K562 (cell line): ENCODE data around the gene PRTN3. TPM values are rescaled to one million over a fixed set of nuclear protein-coding genes. Genes with fewer than 3 reads are reported as not detected.

Source experiments
- CXXC5 ChIP-seq: fragments of 250-450 bp; sonication (Bioruptor Pico); IDR thresholded peaks from 2 replicates; pipeline ENCODE4 v1.8.0; 2022; ENCODE audit warnings: inconsistent platforms, mild to moderate bottlenecking, moderate library complexity
- JUN ChIP-seq, 2 experiments: sonication (generic) in 1 of 2; formaldehyde crosslinking in 1 of 2; IDR thresholded peaks; 2 replicates each; pipeline versions ENCODE4 v1.6.1 to v1.8.0; 2012 to 2022; ENCODE audit warnings: borderline replicate concordance in 2 of 2, mild to moderate bottlenecking in 2 of 2, improper control_type of control experiment in 1 of 2, low read depth in 1 of 2, low read length in 1 of 2, missing genetic modification reagents in 1 of 2
- RAD21 ChIP-seq, 2 experiments: fragments of 250-450 bp in 1 of 2; fragments of 450-650 bp in 1 of 2; sonication (Bioruptor Pico) in 1 of 2; formaldehyde crosslinking in 1 of 2; IDR thresholded peaks in 1 of 2; conservative IDR thresholded peaks in 1 of 2; 2 replicates each; pipeline versions ENCODE4 v1.4.0 to v1.8.0; 2020 to 2022; ENCODE audit warnings: mild to moderate bottlenecking in 2 of 2, moderate library complexity in 1 of 2
- YY1 ChIP-seq, 3 experiments: IDR thresholded peaks; 2 replicates each; pipeline ENCODE4 v1.6.1; 2011; ENCODE audit warnings: low read length in 2 of 3, mild to moderate bottlenecking in 2 of 3, moderate library complexity in 2 of 3, borderline replicate concordance in 1 of 3, control low read depth in 1 of 3, low read depth in 1 of 3; ENCODE audit not compliant: insufficient read depth in 3 of 3, insufficient replicate concordance in 2 of 3, control insufficient read depth in 1 of 3, insufficient read length in 1 of 3; ENCODE audit errors: extremely low read depth in 1 of 3
- ZNF253 ChIP-seq: fragments of 250-450 bp; sonication (Bioruptor Pico); conservative IDR thresholded peaks from 2 replicates; pipeline ENCODE4 v1.6.1; 2021; ENCODE audit warnings: mild to moderate bottlenecking
- ZNF699 ChIP-seq: fragments of 250-450 bp; sonication (Bioruptor Pico); IDR thresholded peaks from 2 replicates; pipeline ENCODE4 v1.8.0; 2021; ENCODE audit warnings: mild to moderate bottlenecking, moderate library complexity; ENCODE audit not compliant: insufficient replicate concordance
- polyA plus RNA-seq, 8 experiments: library from polyadenylated mRNA; depleted of rRNA in 4 of 8; stranded (reverse) in 5 of 8; unstranded in 3 of 8; fragments of >200 nt; fragmentation: Nextera tagmentation in 2 of 8; fragmentation: Illumina TruSeq in 1 of 8; extraction: Ambion mirVana in 2 of 8; extraction: Trizol in 1 of 8; gene quantifications; 2 replicates each; pipeline versions ENCODE4 v1.2.1 to v1.2.3, GENCODE V29; 2011 to 2014; ENCODE audit warnings: inconsistent platforms in 1 of 8, missing spikeins in 1 of 8
- total RNA-seq, 7 experiments: library from RNA; depleted of rRNA in 6 of 7; stranded (reverse); fragments of >200 nt in 6 of 7; fragmentation: Illumina TruSeq in 2 of 7; extraction: Trizol in 2 of 7; gene quantifications; 2 replicates each; pipeline versions ENCODE4 v1.2.1 to v1.2.3, GENCODE V29; 2011 to 2021; ENCODE audit warnings: low replicate concordance in 1 of 7
- TF ChIP-seq, protein P1 (sequence below), 2 experiments: fragments of 450-650 bp in 1 of 2; sonication (generic) in 1 of 2; formaldehyde crosslinking in 1 of 2; IDR thresholded peaks; 2 replicates each; pipeline versions ENCODE4 v1.7.1 to v1.9.0; 2016 to 2022; ENCODE audit warnings: inconsistent platforms in 1 of 2, mild to moderate bottlenecking in 1 of 2, missing genetic modification reagents in 1 of 2
- TF ChIP-seq, protein P2 (sequence below): fragments of 450-650 bp; formaldehyde crosslinking; conservative IDR thresholded peaks from 2 replicates; pipeline ENCODE4 v1.4.0; 2022; ENCODE audit warnings: mild to moderate bottlenecking, missing genetic modification characterization
- TF ChIP-seq, protein P3 (sequence below): fragments of 200-800 bp; sonication (Bioruptor generic); IDR thresholded peaks from 2 replicates; pipeline ENCODE4 v1.6.1; 2017; ENCODE audit warnings: missing genetic modification characterization, missing compliant biosample characterization

PRTN3 gene
- total and polyA plus RNA-seq, 9 of the 15 experiments (the other 6 are each of a cell fraction or from before 2014, with no cell fraction given): 0.14 to 0.86 (median 0.43) TPM; not detected in 3

- 0 out of 4 replicates have a peak, but pooled peaks of 1 of the 2 experiments have one; percentile 10 for TF ChIP-seq RAD21 (CRISPR knock-in tag; conservative IDR thresholded peaks at IDR 0.05 in 1 of 2, IDR thresholded peaks at IDR 0.05 in 1 of 2)
- TF ChIP-seq, protein P1, sequence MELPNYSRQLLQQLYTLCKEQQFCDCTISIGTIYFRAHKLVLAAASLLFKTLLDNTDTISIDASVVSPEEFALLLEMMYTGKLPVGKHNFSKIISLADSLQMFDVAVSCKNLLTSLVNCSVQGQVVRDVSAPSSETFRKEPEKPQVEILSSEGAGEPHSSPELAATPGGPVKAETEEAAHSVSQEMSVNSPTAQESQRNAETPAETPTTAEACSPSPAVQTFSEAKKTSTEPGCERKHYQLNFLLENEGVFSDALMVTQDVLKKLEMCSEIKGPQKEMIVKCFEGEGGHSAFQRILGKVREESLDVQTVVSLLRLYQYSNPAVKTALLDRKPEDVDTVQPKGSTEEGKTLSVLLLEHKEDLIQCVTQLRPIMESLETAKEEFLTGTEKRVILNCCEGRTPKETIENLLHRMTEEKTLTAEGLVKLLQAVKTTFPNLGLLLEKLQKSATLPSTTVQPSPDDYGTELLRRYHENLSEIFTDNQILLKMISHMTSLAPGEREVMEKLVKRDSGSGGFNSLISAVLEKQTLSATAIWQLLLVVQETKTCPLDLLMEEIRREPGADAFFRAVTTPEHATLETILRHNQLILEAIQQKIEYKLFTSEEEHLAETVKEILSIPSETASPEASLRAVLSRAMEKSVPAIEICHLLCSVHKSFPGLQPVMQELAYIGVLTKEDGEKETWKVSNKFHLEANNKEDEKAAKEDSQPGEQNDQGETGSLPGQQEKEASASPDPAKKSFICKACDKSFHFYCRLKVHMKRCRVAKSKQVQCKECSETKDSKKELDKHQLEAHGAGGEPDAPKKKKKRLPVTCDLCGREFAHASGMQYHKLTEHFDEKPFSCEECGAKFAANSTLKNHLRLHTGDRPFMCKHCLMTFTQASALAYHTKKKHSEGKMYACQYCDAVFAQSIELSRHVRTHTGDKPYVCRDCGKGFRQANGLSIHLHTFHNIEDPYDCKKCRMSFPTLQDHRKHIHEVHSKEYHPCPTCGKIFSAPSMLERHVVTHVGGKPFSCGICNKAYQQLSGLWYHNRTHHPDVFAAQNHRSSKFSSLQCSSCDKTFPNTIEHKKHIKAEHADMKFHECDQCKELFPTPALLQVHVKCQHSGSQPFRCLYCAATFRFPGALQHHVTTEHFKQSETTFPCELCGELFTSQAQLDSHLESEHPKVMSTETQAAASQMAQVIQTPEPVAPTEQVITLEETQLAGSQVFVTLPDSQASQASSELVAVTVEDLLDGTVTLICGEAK (IDR thresholded peaks at IDR 0.05): peak; percentile 90
- TF ChIP-seq, protein P1 (CRISPR knock-in tag; IDR thresholded peaks at IDR 0.05): no peak
- TF ChIP-seq, protein P2, sequence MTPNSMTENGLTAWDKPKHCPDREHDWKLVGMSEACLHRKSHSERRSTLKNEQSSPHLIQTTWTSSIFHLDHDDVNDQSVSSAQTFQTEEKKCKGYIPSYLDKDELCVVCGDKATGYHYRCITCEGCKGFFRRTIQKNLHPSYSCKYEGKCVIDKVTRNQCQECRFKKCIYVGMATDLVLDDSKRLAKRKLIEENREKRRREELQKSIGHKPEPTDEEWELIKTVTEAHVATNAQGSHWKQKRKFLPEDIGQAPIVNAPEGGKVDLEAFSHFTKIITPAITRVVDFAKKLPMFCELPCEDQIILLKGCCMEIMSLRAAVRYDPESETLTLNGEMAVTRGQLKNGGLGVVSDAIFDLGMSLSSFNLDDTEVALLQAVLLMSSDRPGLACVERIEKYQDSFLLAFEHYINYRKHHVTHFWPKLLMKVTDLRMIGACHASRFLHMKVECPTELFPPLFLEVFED (CRISPR knock-in tag): 0 out of 2 replicates have a peak, but pooled peaks have one; percentile 3
- no peak for TF ChIP-seq JUN (IDR thresholded peaks at IDR 0.05; ENCODE audit: borderline replicate concordance, low read depth, low read length)
- peak; percentile 59; the same call in 1 of the 2 replicates for TF ChIP-seq JUN (CRISPR knock-in tag; IDR thresholded peaks at IDR 0.05; ENCODE audit: borderline replicate concordance)
- TF ChIP-seq ZNF699: no peak
- no peak for TF ChIP-seq ZNF253 (CRISPR knock-in tag)
- TF ChIP-seq YY1 (IDR thresholded peaks at IDR 0.05; ENCODE audit: borderline replicate concordance in 1 of 3, control insufficient read depth in 1 of 3, extremely low read depth in 1 of 3, insufficient read depth in 3 of 3, insufficient read length in 1 of 3, insufficient replicate concordance in 2 of 3, low read depth in 1 of 3, low read length in 2 of 3): peak; percentile 66 to 96 (median 93)
- TF ChIP-seq, protein P3, sequence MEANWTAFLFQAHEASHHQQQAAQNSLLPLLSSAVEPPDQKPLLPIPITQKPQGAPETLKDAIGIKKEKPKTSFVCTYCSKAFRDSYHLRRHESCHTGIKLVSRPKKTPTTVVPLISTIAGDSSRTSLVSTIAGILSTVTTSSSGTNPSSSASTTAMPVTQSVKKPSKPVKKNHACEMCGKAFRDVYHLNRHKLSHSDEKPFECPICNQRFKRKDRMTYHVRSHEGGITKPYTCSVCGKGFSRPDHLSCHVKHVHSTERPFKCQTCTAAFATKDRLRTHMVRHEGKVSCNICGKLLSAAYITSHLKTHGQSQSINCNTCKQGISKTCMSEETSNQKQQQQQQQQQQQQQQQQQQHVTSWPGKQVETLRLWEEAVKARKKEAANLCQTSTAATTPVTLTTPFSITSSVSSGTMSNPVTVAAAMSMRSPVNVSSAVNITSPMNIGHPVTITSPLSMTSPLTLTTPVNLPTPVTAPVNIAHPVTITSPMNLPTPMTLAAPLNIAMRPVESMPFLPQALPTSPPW (CRISPR knock-in tag): peak; percentile 61
- TF ChIP-seq CXXC5: peak; percentile 83
These were observed 52.3 kb downstream of the PRTN3 start, which contains the start of the genes MED16 and RNU6-9 (continued) for GRCh38 chr19:892894-893689.
